KMS-11 (cell line): ENCODE results near the gene URB2.
A peak's percentile ranks its signal among the peaks of the same experiment; 100 is the strongest.

Source experiments
- H2AFZ ChIP-seq: fragments of 200-600 bp; sonication (generic); 2 replicates; pipeline ENCODE4 v1.6.1; 2016; ENCODE audit warnings: antibody characterized with exemption, mixed run types, low read depth
- H3K27ac ChIP-seq: fragments of 200-600 bp; sonication (generic); 2 replicates; pipeline ENCODE4 v1.6.1; 2016; ENCODE audit warnings: mild to moderate bottlenecking, mixed run types
- H3K27me3 ChIP-seq: fragments of 200-600 bp; sonication (generic); 2 replicates; pipeline ENCODE4 v1.6.1; 2017; ENCODE audit warnings: mild to moderate bottlenecking, low read depth, mixed run types, moderate library complexity; ENCODE audit not compliant: insufficient read depth
- H3K36me3 ChIP-seq: fragments of 200-600 bp; sonication (generic); 2 replicates; pipeline ENCODE4 v1.6.1; 2017; ENCODE audit warnings: mild to moderate bottlenecking, mixed run types; ENCODE audit not compliant: insufficient read depth
- H3K4me1 ChIP-seq: fragments of 200-600 bp; sonication (generic); 2 replicates; pipeline ENCODE4 v1.6.1; 2016; ENCODE audit warnings: mild to moderate bottlenecking, low read depth, mixed run types; ENCODE audit not compliant: poor library complexity, severe bottlenecking
- H3K4me2 ChIP-seq: fragments of 200-600 bp; sonication (generic); 2 replicates; pipeline ENCODE4 v1.7.0; 2016; ENCODE audit warnings: mild to moderate bottlenecking, mixed run types
- H3K4me3 ChIP-seq: fragments of 200-600 bp; sonication (generic); IDR thresholded peaks from 2 replicates; pipeline ENCODE4 v1.6.1; 2017; ENCODE audit warnings: low read depth, low read length, mixed read lengths; ENCODE audit not compliant: insufficient read depth
- H3K79me2 ChIP-seq: fragments of 200-600 bp; sonication (generic); 2 replicates; pipeline ENCODE4 v1.6.1; 2016; ENCODE audit warnings: low read depth, mixed run types; ENCODE audit not compliant: insufficient read depth
- H3K9ac ChIP-seq: fragments of 200-600 bp; sonication (generic); 2 replicates; pipeline ENCODE4 v1.6.1; 2016; ENCODE audit warnings: mild to moderate bottlenecking, mixed run types
- H4K20me1 ChIP-seq: fragments of 200-600 bp; sonication (generic); 2 replicates; pipeline ENCODE4 v1.6.1; 2016; ENCODE audit warnings: mild to moderate bottlenecking, mixed run types; ENCODE audit not compliant: insufficient read depth
- CTCF ChIP-seq: fragments of 200-600 bp; sonication (generic); conservative IDR thresholded peaks from 2 replicates; pipeline ENCODE4 v1.6.1; 2017; ENCODE audit warnings: low read depth, mild to moderate bottlenecking, antibody characterized with exemption, low read length, moderate library complexity, mixed read lengths

The URB2 gene

DNA sequence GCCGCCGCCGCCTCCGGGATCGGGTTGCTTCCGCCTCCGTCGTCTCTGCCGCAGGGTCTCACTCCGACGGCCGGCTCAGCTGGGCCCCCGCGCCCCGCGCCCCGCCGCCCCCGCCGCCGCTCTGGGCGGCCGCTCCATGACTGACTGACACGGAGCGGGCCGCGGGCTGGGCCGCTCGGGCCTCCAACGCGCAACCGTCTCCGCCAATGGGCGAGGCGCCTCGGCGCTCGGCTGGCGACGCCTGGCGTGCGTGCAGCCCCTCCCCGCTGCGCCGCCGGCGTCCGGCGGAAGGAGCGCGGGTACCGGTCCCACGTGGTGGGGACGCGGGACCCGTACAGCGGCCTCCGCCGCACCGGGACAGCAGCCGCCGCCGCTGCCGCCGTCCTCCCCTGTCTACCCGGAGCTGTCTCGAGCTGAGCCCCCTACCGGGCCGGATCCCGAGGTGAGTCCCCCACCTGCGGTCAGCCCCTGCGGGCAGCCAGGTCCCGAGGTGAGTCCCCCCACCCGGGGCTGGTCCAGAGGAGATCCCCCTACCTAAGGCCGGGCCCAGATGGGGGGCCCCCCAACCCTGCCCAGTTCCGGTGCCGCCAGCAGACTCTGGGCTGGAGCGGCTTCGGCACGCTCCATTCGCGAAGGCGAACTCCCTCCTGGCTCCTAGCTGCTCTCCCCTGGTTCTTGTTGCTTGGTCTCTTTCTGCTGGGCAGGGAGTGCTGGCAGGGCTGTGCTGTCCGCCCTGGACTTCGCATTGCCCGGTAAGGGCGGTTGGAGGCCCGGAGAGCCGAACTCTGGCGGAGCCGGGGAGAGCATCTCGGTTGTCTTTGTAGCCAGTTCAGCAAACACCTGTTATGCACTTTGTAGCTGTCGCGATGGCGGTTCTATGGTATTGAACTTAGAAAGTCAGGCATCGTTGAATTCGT, at the start of gene URB2, which contains the start of gene TAF5L:
TSS of gene URB2 (plus strand) at position 333 of the 917 bp plus-strand sequence. CDS start 1,387 bp downstream, outside the sequence.
TSS of gene TAF5L (minus strand) at position 208 of the 917 bp plus-strand sequence. CDS start 11,640 bp downstream, outside the sequence.
- Histone ChIP-seq H3K9ac (peak within 1 kb of the TSS; percentile 79), H3K36me3 (no peaks in the 10 kb centered on the region), H2AFZ (peak within 1 kb of the TSS; percentile 88), H3K79me2 (peaks cover 91% of the 10 kb centered on the region), H3K4me1 (peaks cover 56% of the 10 kb centered on the region), H3K27ac (peak within 1 kb of the TSS; percentile 72), H3K27me3 (no peaks in the 10 kb centered on the region), H3K4me3 (peak within 1 kb of the TSS; percentile 98), H4K20me1 (peaks cover 2% of the 10 kb centered on the region), H3K4me2 (peak within 1 kb of the TSS; percentile 87)
- TF ChIP-seq CTCF = no peak

DNA sequence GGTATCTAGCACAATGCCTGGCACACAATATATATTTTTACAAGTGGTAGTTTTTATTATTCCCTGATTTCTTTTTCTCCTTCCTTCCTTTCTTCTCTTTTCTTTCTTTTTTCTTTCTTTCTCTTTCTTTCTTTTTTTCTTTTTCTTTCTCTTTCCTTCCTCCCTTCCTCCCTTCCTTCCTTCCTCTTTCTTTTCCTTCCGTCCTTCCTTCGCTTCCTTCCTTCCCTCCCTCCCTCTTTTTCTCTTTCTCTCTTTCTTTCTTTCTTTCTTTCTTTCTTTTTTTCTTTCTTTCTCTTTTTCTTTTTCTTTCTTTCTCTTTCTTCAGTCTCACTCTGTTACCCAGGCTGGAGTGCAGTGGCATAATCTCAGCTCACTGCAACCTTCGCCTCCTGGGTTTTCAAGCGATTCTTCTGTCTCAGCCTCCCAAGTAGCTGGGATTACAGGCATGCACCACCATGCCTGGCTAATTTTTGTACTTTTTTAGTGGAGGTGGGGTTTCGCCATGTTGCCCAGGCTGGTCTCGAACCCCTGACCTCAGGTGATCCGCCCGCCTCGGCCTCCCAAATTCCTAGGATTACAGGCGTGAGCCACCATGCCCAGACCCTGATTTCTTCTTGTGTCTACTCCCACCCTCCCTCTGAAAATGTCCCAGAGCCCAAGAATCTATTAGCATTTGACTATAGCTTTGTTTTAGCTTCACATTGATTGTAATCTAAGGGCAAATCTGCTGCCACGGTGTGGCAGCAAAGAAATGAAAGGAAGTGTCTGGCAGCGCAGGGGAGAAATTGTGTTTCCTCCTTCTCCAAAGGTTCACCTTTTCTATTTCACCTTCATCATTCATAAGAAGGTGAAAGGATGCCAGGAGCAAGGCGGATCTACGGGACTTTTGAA, 47.6 kb upstream of the URB2 start:
- no peak overlapping the region for H3K9ac ChIP-seq
- no peaks in the 10 kb centered on the region for H3K79me2 ChIP-seq
- no peak overlapping the region for H3K4me2 ChIP-seq
- H3K4me3 ChIP-seq = no peak overlapping the region
- no peaks in the 10 kb centered on the region for H3K4me1 ChIP-seq
- no peaks in the 10 kb centered on the region for H3K36me3 ChIP-seq
- H2AFZ ChIP-seq = no peak overlapping the region
- H4K20me1 ChIP-seq = no peaks in the 10 kb centered on the region
- no peak overlapping the region for H3K27ac ChIP-seq
- no peak for TF ChIP-seq CTCF
- H3K27me3 ChIP-seq = no peaks in the 10 kb centered on the region

DNA sequence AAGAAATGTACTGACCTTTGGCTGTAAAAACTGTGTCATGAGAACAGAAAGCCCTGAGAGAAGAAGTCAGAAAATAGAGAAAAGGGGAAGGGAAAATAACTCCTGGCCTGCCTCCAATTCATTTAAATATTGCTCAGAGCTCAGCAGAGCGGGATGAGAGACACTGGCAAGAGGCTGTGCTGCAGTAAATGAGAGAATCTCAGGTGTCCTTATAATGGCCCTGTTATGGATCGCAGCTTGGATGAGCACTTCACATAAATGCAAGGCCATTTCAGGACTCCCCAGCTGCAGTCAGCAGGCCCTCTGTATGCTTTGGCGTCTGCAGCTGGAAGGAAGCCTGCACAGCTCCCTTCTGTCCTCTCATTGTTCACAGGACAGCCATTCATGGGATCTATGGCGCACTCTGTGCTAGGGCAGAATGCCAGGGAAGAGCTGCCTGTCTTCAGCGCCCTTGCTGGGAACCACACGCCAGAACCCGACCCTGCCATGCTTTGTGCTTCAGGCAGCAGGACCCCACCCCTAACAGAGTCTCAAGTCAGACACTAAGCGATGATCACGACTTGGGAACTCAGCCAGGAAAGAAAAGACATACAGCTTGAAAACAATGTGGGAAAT, 46.9 kb upstream of the URB2 start:
- Histone ChIP-seq H3K4me2 (no peak overlapping the region), H3K79me2 (no peaks in the 10 kb centered on the region), H3K4me3 (no peak overlapping the region), H2AFZ (no peak overlapping the region), H3K9ac (no peak overlapping the region), H3K27ac (no peak overlapping the region), H3K36me3 (no peaks in the 10 kb centered on the region), H4K20me1 (no peaks in the 10 kb centered on the region), H3K27me3 (no peaks in the 10 kb centered on the region), H3K4me1 (no peaks in the 10 kb centered on the region)
- TF ChIP-seq CTCF = no peak

DNA sequence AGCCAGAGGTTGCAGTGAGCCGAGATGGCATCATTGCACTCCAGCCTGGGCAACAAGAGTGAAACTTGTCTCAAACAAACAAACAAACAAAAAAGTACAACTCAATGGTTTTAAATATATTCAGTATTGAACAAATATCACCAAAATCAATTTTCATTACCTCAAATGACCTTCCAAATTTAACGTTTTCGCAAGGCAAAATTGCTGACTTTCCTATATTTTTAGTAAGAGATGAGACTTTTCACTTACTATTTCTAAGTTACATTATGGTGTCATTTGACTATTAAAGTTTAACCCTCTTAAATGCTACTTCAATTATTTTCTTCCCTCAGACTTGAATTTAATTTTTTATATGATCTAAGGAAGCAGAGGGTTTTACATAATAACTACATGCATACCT, 44.6 kb upstream of the URB2 start:
- H3K4me3 ChIP-seq = no peak overlapping the region
- H2AFZ ChIP-seq = no peak overlapping the region
- no peaks in the 10 kb centered on the region for H3K4me1 ChIP-seq
- H3K27me3 ChIP-seq = no peaks in the 10 kb centered on the region
- H3K27ac ChIP-seq = no peak overlapping the region
- no peaks in the 10 kb centered on the region for H3K79me2 ChIP-seq
- no peaks in the 10 kb centered on the region for H4K20me1 ChIP-seq
- no peak overlapping the region for H3K4me2 ChIP-seq
- TF ChIP-seq CTCF = no peak
- no peaks in the 10 kb centered on the region for H3K36me3 ChIP-seq
- no peak overlapping the region for H3K9ac ChIP-seq
